Hepatocyte (in vitro differentiated cells): Measurements from ENCODE around the gene TBCD. TPM values are rescaled to one million over a fixed set of nuclear protein-coding genes. Genes with fewer than 3 reads are reported as not detected.
A peak's percentile ranks its signal among the peaks of the same experiment; 100 is the strongest.

Experiments
- DNase-seq: peaks from one replicate; pipeline ENCODE4 v3.0.0-alpha.2; 2016; ENCODE audit warnings: low spot score
- H2AFZ ChIP-seq: fragments of 200-600 bp; sonication (generic); 2 replicates; pipeline ENCODE4 v1.6.0; 2016; ENCODE audit warnings: antibody characterized with exemption, mild to moderate bottlenecking
- H3K27ac ChIP-seq: fragments of 200-600 bp; sonication (generic); 2 replicates; pipeline ENCODE4 v1.5.1; 2016; ENCODE audit warnings: mild to moderate bottlenecking
- H3K27me3 ChIP-seq: fragments of 200-600 bp; sonication (generic); 2 replicates; pipeline ENCODE4 v1.6.1; 2016
- H3K36me3 ChIP-seq: fragments of 200-600 bp; sonication (generic); replicated peaks from 2 replicates; pipeline ENCODE4 v1.5.1; 2016; ENCODE audit warnings: low read depth; ENCODE audit not compliant: insufficient read depth
- H3K4me1 ChIP-seq: fragments of 200-600 bp; sonication (generic); 2 replicates; pipeline ENCODE4 v1.5.1; 2016; ENCODE audit warnings: mild to moderate bottlenecking, moderate library complexity; ENCODE audit not compliant: insufficient read depth
- H3K4me2 ChIP-seq: fragments of 200-600 bp; sonication (generic); 2 replicates; pipeline ENCODE4 v1.6.0; 2016
- H3K4me3 ChIP-seq: fragments of 200-600 bp; sonication (generic); 2 replicates; pipeline ENCODE4 v1.5.1; 2016; ENCODE audit warnings: mild to moderate bottlenecking
- H3K79me2 ChIP-seq: fragments of 200-600 bp; sonication (generic); 2 replicates; pipeline ENCODE4 v1.6.0; 2017; ENCODE audit warnings: mild to moderate bottlenecking
- H3K9me2 ChIP-seq: fragments of 200-600 bp; sonication (generic); replicated peaks from 2 replicates; pipeline ENCODE4 v1.6.0; 2017; ENCODE audit warnings: mild to moderate bottlenecking; ENCODE audit not compliant: insufficient read depth
- H3K9me3 ChIP-seq: fragments of 200-600 bp; sonication (generic); 2 replicates; pipeline ENCODE4 v1.5.1; 2016; ENCODE audit warnings: low read depth, mild to moderate bottlenecking
- H4K20me1 ChIP-seq: fragments of 200-600 bp; sonication (generic); 2 replicates; pipeline ENCODE4 v1.6.0; 2016; ENCODE audit warnings: mild to moderate bottlenecking; ENCODE audit not compliant: insufficient read depth, poor library complexity, severe bottlenecking
- CTCF ChIP-seq: fragments of 200-600 bp; sonication (generic); IDR thresholded peaks from 2 replicates; pipeline ENCODE4 v1.5.1; 2016; ENCODE audit warnings: antibody characterized with exemption, mild to moderate bottlenecking; ENCODE audit not compliant: poor library complexity
- EZH2 ChIP-seq: fragments of 200-600 bp; sonication (generic); IDR thresholded peaks from 2 replicates; pipeline ENCODE4 v1.6.1; 2016; ENCODE audit warnings: antibody characterized with exemption, mild to moderate bottlenecking, borderline replicate concordance
- EZH2phosphoT487 ChIP-seq: fragments of 200-600 bp; sonication (generic); IDR thresholded peaks from one replicate; pipeline ENCODE4 v1.6.1; 2018; ENCODE audit warnings: antibody characterized with exemption, mild to moderate bottlenecking, low read depth, moderate library complexity; ENCODE audit not compliant: unreplicated experiment, severe bottlenecking
- WGBS: methylation state at CpG from one replicate; pipeline ENCODE4 v1.1.6; 2016; ENCODE audit warnings: low lambda C conversion rate; ENCODE audit errors: missing lambda C conversion rate; 5-methylcytosine and 5-hydroxymethylcytosine counted together
- polyA plus RNA-seq: library from polyadenylated mRNA; unstranded; fragments of >200 nt; fragmentation: Nextera tagmentation; extraction: Ambion mirVana; gene quantifications from 2 replicates; pipeline ENCODE4 v1.2.1, GENCODE V29; 2016
- total RNA-seq: library from RNA; depleted of rRNA; stranded (reverse); fragments of >200 nt; gene quantifications from 2 replicates; pipeline ENCODE4 v1.2.3, GENCODE V29; 2014

The TBCD gene
- total and polyA plus RNA-seq, 2 experiments from 2014 or later, result 24.5 to 41.5 TPM

GRCh38 chr17:82752371-82753200 lies 721 bp downstream of the TBCD start:
- 2% methylated on average over 53 of the region's 72 CpGs for WGBS
- Histone ChIP-seq H3K36me3 (no peaks in the 10 kb centered on the region), H3K27ac (peak overlapping the region; percentile 86), H3K27me3 (no peaks in the 10 kb centered on the region), H2AFZ (peak overlapping the region; percentile 52), H3K4me1 (peaks cover 8% of the 10 kb centered on the region), H3K9me2 (no peaks in the 10 kb centered on the region), H3K79me2 (peaks cover 37% of the 10 kb centered on the region), H3K4me3 (peak overlapping the region; percentile 66), H3K4me2 (peak overlapping the region; percentile 98), H4K20me1 (peaks cover 9% of the 10 kb centered on the region), H3K9me3 (no peaks in the 10 kb centered on the region)
- TF ChIP-seq EZH2, result no peak
- TF ChIP-seq EZH2phosphoT487, result no peak
- no peak for TF ChIP-seq CTCF
- DNase-seq, result no peak

GRCh38 chr17:82753201-82753464 lies 1.3 kb downstream of the TBCD start:
- Histone ChIP-seq H3K27me3 (no peaks in the 10 kb centered on the region), H3K4me2 (peak overlapping the region; percentile 98), H4K20me1 (peaks cover 9% of the 10 kb centered on the region), H3K9me3 (no peaks in the 10 kb centered on the region), H3K36me3 (no peaks in the 10 kb centered on the region), H3K79me2 (peaks cover 37% of the 10 kb centered on the region), H3K4me3 (peak overlapping the region; percentile 66), H3K9me2 (no peaks in the 10 kb centered on the region), H3K4me1 (peaks cover 8% of the 10 kb centered on the region), H3K27ac (no peak overlapping the region), H2AFZ (peak overlapping the region; percentile 52)
- TF ChIP-seq EZH2phosphoT487 (no peak), CTCF (no peak), EZH2 (no peak)
- no peak for DNase-seq
- WGBS, result 46% methylated on average over 8 of the region's 8 CpGs

GRCh38 chr17:82754297-82755208 lies 2.7 kb downstream of the TBCD start:
- H3K4me3 ChIP-seq, result no peak overlapping the region
- H3K27ac ChIP-seq, result no peak overlapping the region

More at GRCh38 chr17:82754297-82755208, 2.7 kb downstream of the TBCD start:
- Histone ChIP-seq H3K36me3 (no peaks in the 10 kb centered on the region), H3K79me2 (peaks cover 37% of the 10 kb centered on the region), H2AFZ (no peak overlapping the region), H3K4me2 (no peak overlapping the region), H3K9me3 (no peaks in the 10 kb centered on the region), H3K27me3 (no peaks in the 10 kb centered on the region), H4K20me1 (peaks cover 9% of the 10 kb centered on the region), H3K9me2 (no peaks in the 10 kb centered on the region), H3K4me1 (peaks cover 8% of the 10 kb centered on the region)
- WGBS, result 75% methylated on average over 19 of the region's 19 CpGs
- no peak for DNase-seq
- TF ChIP-seq EZH2phosphoT487 (no peak), EZH2 (no peak), CTCF (no peak)
